Measurements from ENCODE around the gene TSEN2.
"Not testable (repeated sequence)": the region's sequence is repeated elsewhere in the genome, so short reads cannot be mapped to it uniquely, and the experiment has no call there.

The TSEN2 gene

DNA sequence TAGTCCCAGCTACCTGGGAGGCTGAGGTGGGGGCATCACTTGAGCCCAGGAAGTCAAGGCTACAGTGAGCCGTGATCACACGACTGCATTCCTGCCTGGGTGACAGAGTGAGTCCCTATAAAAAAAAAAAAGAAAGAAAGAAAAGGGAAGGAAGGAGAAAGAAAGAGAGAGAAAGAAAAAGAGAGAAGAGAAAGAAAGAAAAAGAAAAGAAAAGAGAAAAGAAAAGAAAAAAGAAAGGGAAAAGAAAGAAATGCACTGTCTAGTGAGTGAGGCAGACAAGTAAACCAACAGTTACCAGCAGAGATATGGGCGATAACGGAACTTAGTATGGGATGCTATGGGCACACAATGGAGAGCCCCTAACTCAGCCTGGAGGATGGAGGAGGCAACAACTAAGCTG is 37.2 kb upstream of the TSEN2 start:
- Histone ChIP-seq H3K9ac (ENCODE audit: low read length) (no peak overlapping the region), H3K36me3 (ENCODE audit: low read length) (no peaks in the 10 kb centered on the region), H3K9me2 (replicated peaks; ENCODE audit: insufficient read depth, low read length) (no peaks in the 10 kb centered on the region), H2AFZ (ENCODE audit: low read depth, low read length, severe bottlenecking) (no peak overlapping the region), H3K9me3 (ENCODE audit: insufficient read depth, low read length) (no peaks in the 10 kb centered on the region), H4K20me1 (ENCODE audit: low read depth, low read length) (no peaks in the 10 kb centered on the region), H3K27ac (ENCODE audit: low read depth, low read length) (no peak overlapping the region), H3K27me3 (ENCODE audit: low read length) (no peaks in the 10 kb centered on the region), H3F3A (ENCODE audit: insufficient read depth) (no peaks in the 10 kb centered on the region), H3K79me2 (ENCODE audit: insufficient read depth, low read length) (no peaks in the 10 kb centered on the region), H3K4me3 (ENCODE audit: insufficient read depth, low read length, poor library complexity, severe bottlenecking) (no peak overlapping the region), H3K4me2 (ENCODE audit: low read depth, low read length, poor library complexity, severe bottlenecking) (no peak overlapping the region)
- TF ChIP-seq EZH2phosphoT487 (conservative IDR thresholded peaks at IDR 0.05; ENCODE audit: low read length): no peak
- TF ChIP-seq, protein P1, sequence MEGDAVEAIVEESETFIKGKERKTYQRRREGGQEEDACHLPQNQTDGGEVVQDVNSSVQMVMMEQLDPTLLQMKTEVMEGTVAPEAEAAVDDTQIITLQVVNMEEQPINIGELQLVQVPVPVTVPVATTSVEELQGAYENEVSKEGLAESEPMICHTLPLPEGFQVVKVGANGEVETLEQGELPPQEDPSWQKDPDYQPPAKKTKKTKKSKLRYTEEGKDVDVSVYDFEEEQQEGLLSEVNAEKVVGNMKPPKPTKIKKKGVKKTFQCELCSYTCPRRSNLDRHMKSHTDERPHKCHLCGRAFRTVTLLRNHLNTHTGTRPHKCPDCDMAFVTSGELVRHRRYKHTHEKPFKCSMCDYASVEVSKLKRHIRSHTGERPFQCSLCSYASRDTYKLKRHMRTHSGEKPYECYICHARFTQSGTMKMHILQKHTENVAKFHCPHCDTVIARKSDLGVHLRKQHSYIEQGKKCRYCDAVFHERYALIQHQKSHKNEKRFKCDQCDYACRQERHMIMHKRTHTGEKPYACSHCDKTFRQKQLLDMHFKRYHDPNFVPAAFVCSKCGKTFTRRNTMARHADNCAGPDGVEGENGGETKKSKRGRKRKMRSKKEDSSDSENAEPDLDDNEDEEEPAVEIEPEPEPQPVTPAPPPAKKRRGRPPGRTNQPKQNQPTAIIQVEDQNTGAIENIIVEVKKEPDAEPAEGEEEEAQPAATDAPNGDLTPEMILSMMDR (IDR thresholded peaks at IDR 0.05; ENCODE audit: insufficient read depth, low read length, poor library complexity, severe bottlenecking): no peak

DNA sequence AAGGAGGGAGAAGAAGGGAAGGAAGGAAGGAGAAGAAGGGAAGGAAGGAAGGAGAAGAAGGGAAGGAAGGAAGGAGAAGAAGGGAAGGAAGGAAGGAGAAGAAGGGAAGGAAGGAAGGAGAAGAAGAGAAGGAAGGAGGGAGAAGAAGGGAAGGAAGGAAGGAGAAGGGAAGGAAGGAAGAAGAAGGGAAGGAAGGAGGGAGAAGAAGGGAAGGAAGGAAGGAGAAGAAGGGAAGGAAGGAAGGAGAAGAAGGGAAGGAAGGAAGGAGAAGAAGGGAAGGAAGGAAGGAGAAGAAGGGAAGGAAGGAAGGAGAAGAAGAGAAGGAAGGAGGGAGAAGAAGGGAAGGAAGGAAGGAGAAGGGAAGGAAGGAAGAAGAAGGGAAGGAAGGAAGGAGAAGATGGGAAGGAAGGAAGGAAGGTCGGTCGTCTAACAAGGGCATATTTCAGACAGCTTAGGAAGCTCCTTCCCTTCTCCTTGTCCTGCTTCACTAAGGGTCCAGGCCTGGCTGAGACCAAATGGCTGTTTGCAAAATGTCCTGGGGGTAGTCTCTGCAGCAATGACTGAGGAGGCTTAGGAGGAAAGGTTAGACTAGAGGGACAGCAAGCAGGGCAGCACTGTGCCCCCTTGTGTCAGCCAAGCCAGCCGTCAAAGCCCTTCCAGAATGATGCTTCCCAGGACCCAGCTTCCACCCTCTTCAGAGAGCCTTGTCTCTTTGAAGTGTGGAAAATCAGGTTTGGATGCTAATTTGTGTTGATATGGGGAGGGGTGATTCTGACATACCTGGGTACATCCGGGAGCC is 35.7 kb upstream of the TSEN2 start:
- not testable (repeated sequence) for H3K27ac ChIP-seq (ENCODE audit: low read depth, low read length); H4K20me1 ChIP-seq (ENCODE audit: low read depth, low read length); H2AFZ ChIP-seq (ENCODE audit: low read depth, low read length, severe bottlenecking); H3K9ac ChIP-seq (ENCODE audit: low read length); H3F3A ChIP-seq (ENCODE audit: insufficient read depth); H3K4me3 ChIP-seq (ENCODE audit: insufficient read depth, low read length, poor library complexity, severe bottlenecking); H3K9me3 ChIP-seq (ENCODE audit: insufficient read depth, low read length); H3K27me3 ChIP-seq (ENCODE audit: low read length); H3K79me2 ChIP-seq (ENCODE audit: insufficient read depth, low read length); H3K9me2 ChIP-seq (replicated peaks; ENCODE audit: insufficient read depth, low read length); H3K4me2 ChIP-seq (ENCODE audit: low read depth, low read length, poor library complexity, severe bottlenecking); H3K36me3 ChIP-seq (ENCODE audit: low read length)

DNA sequence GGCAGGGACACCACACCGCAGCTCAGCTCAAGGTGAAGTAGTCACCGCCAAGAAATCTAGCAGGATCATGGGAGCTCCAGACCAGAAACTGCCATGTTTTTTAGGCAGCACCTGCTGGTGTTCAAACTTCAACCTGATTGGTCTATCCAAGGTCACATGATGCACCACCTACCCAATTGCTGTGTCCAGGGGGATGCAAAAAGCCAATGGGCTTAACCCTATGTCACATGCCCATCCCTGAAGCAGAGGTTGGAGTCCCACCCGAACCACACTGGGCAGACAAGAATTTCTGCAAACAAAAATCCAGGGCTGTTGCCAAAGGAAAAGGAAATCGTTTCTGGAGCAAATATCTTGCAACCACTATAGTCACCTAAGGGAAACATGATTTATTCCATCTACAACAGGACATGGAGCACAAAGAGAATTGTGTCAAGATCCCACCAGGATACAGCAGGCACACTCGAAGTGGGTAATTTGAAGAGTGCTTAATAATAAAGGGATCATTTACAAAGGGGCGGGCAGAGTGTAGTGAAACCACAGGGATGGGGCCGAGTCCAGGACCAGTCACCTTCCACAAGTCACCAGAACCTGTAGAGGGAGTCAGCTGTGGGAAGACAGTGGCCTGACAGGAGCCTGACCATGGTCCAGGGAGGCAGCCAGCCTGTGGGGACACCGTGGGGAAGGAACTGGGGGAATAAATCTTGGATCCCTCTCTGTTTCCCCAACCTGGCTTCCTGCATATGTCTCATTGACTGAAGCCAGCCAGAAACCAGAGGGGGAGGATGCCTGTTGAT is 34.2 kb upstream of the TSEN2 start:
- Histone ChIP-seq H3K79me2 (ENCODE audit: insufficient read depth, low read length) (no peaks in the 10 kb centered on the region), H3K4me2 (ENCODE audit: low read depth, low read length, poor library complexity, severe bottlenecking) (no peak overlapping the region)
- TF ChIP-seq, protein P1 (IDR thresholded peaks at IDR 0.05; ENCODE audit: insufficient read depth, low read length, poor library complexity, severe bottlenecking): no peak
- TF ChIP-seq EZH2phosphoT487 (conservative IDR thresholded peaks at IDR 0.05; ENCODE audit: low read length): no peak

DNA sequence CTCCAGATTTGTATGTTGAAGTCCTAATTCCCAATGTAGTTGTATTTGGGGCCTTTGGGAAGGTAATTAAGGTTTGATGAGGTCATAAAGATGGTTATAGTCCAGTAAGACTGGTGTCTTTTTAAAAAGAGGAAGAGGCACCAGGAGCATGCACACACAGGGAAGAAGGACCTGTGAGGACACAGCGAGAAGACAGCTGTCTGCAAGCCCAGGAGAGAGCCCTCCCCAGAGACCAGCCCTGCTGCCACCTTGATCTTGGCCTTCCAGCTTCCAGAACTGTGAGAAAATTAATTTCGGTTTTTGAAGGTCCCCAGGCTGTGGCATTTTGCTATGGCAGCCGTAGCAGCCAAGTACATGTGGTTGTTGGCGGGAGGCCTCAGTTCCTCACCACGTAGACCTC is 32.8 kb upstream of the TSEN2 start:
- H3K9me2 ChIP-seq (replicated peaks; ENCODE audit: insufficient read depth, low read length): no peaks in the 10 kb centered on the region
- H3K4me3 ChIP-seq (ENCODE audit: insufficient read depth, low read length, poor library complexity, severe bottlenecking): no peak overlapping the region
- no peaks in the 10 kb centered on the region for H3K79me2 ChIP-seq (ENCODE audit: insufficient read depth, low read length)
- no peak overlapping the region for H3K27ac ChIP-seq (ENCODE audit: low read depth, low read length)
- no peaks in the 10 kb centered on the region for H3K27me3 ChIP-seq (ENCODE audit: low read length)
- no peak overlapping the region for H3K9ac ChIP-seq (ENCODE audit: low read length)
- H4K20me1 ChIP-seq (ENCODE audit: low read depth, low read length): no peaks in the 10 kb centered on the region
- no peak overlapping the region for H2AFZ ChIP-seq (ENCODE audit: low read depth, low read length, severe bottlenecking)
- no peaks in the 10 kb centered on the region for H3K36me3 ChIP-seq (ENCODE audit: low read length)
- H3F3A ChIP-seq (ENCODE audit: insufficient read depth): no peaks in the 10 kb centered on the region
- no peak for TF ChIP-seq EZH2phosphoT487 (conservative IDR thresholded peaks at IDR 0.05; ENCODE audit: low read length)
- TF ChIP-seq, protein P1 (IDR thresholded peaks at IDR 0.05; ENCODE audit: insufficient read depth, low read length, poor library complexity, severe bottlenecking): no peak
- no peak overlapping the region for H3K4me2 ChIP-seq (ENCODE audit: low read depth, low read length, poor library complexity, severe bottlenecking)
- no peaks in the 10 kb centered on the region for H3K9me3 ChIP-seq (ENCODE audit: insufficient read depth, low read length)

More for the DNA sequence above, 34.2 kb upstream of the TSEN2 start:
- Histone ChIP-seq H3K27ac (ENCODE audit: low read depth, low read length) (no peak overlapping the region), H2AFZ (ENCODE audit: low read depth, low read length, severe bottlenecking) (no peak overlapping the region), H3K27me3 (ENCODE audit: low read length) (no peaks in the 10 kb centered on the region), H3K36me3 (ENCODE audit: low read length) (no peaks in the 10 kb centered on the region), H4K20me1 (ENCODE audit: low read depth, low read length) (no peaks in the 10 kb centered on the region), H3K9ac (ENCODE audit: low read length) (no peak overlapping the region), H3K9me2 (replicated peaks; ENCODE audit: insufficient read depth, low read length) (no peaks in the 10 kb centered on the region), H3K9me3 (ENCODE audit: insufficient read depth, low read length) (no peaks in the 10 kb centered on the region), H3F3A (ENCODE audit: insufficient read depth) (no peaks in the 10 kb centered on the region), H3K4me3 (ENCODE audit: insufficient read depth, low read length, poor library complexity, severe bottlenecking) (no peak overlapping the region)
